ENCODE data around the gene GLYATL2. TPM values are rescaled to one million over a fixed set of nuclear protein-coding genes. Genes with fewer than 3 reads are reported as not detected.

GLYATL2 gene
- total and polyA plus RNA-seq, 9 of the 15 experiments (the other 6 are each of a cell fraction or from before 2014, with no cell fraction given): not detected

GRCh38 chr11:58861533-58861932, 17.0 kb upstream of the GLYATL2 start:
- BruUV-seq (replicated peaks): no TSS peak
- no peak for ATAC-seq
- no peak for FAIRE-seq
- 0% methylated on average over 1 of the region's 1 CpG for WGBS (ENCODE audit: insufficient coverage, low coverage, missing lambda C conversion rate)
- H3K9me3 ChIP-seq (replicated peaks; ENCODE audit: control insufficient read depth, insufficient read depth, low read depth, low read length): no peaks in the 10 kb centered on the region
- H4K20me1 ChIP-seq (replicated peaks; ENCODE audit: control insufficient read depth, insufficient read depth, low read length): no peaks in the 10 kb centered on the region
- H3K27ac ChIP-seq (ENCODE audit: extremely low read depth, low read depth, low read length): no peak overlapping the region
- in situ Hi-C loops (cut with MboI) (no loop called here), intact Hi-C loops (cut with micrococcal nuclease) (no loop called here)
- no peaks in the 10 kb centered on the region for H3K79me2 ChIP-seq (ENCODE audit: control insufficient read depth, insufficient read depth, low read length)
- no peaks in the 10 kb centered on the region for H3K36me3 ChIP-seq (ENCODE audit: control insufficient read depth, insufficient read depth, low read length)
- no peak for DNase-seq (ENCODE audit: extremely low read depth in 1 of 4, low spot score in 3 of 4)
- ChIA-PET CTCF (ENCODE audit: low intra/inter-chr PET ratio) (no interaction called here), POLR2A (no interaction called here)
- no peaks in the 10 kb centered on the region for H3K4me1 ChIP-seq (replicated peaks in 1 of 2; ENCODE audit: control insufficient read depth in 2 of 2, insufficient read depth in 2 of 2, low read length in 2 of 2)
- H3K9me1 ChIP-seq (ENCODE audit: control insufficient read depth, insufficient read depth, low read length): no peaks in the 10 kb centered on the region
- H3K4me3 ChIP-seq: no peak overlapping the region
- no peak overlapping the region for H3K4me2 ChIP-seq (ENCODE audit: insufficient read depth, low read length)
- H3K27me3 ChIP-seq (ENCODE audit: control insufficient read depth in 2 of 2, insufficient read depth in 2 of 2, low read length in 2 of 2): no peaks in the 10 kb centered on the region
- H2AFZ ChIP-seq (ENCODE audit: low read depth, low read length): no peak overlapping the region
- no peak overlapping the region for H3K9ac ChIP-seq (ENCODE audit: insufficient read depth in 1 of 2, low read depth in 2 of 2, low read length in 2 of 2)
- TF ChIP-seq MAFK (IDR thresholded peaks at IDR 0.05; ENCODE audit: low read length) (peak; percentile 77), BHLHE40 (IDR thresholded peaks at IDR 0.05; ENCODE audit: low read length) (no peak), PRMT5 (CRISPR knock-in tag; IDR thresholded peaks at IDR 0.05) (no peak), ZNF316 (IDR thresholded peaks at IDR 0.05) (peak; percentile 41; the same call in 1 of the 2 replicates), HDAC8 (tag; IDR thresholded peaks at IDR 0.05) (no peak), FOXJ3 (CRISPR knock-in tag; IDR thresholded peaks at IDR 0.05) (no peak), MAFF (IDR thresholded peaks at IDR 0.05; ENCODE audit: low read length) (peak; percentile 70), BRD9 (IDR thresholded peaks at IDR 0.05; ENCODE audit: low read depth, partially characterized antibody) (no peak), ZNF668 (CRISPR knock-in tag; IDR thresholded peaks at IDR 0.05) (no peak), MCM5 (IDR thresholded peaks at IDR 0.05; ENCODE audit: low read depth) (no peak), MAFG (tag; conservative IDR thresholded peaks at IDR 0.05) (0 out of 2 replicates have a peak, but pooled peaks have one; percentile 15), MIER1 (IDR thresholded peaks at IDR 0.05; ENCODE audit: low read depth) (no peak), C11orf30 (IDR thresholded peaks at IDR 0.05; ENCODE audit: low read depth) (peak; percentile 36; the same call in 1 of the 2 replicates)
- TF ChIP-seq, protein P1, sequence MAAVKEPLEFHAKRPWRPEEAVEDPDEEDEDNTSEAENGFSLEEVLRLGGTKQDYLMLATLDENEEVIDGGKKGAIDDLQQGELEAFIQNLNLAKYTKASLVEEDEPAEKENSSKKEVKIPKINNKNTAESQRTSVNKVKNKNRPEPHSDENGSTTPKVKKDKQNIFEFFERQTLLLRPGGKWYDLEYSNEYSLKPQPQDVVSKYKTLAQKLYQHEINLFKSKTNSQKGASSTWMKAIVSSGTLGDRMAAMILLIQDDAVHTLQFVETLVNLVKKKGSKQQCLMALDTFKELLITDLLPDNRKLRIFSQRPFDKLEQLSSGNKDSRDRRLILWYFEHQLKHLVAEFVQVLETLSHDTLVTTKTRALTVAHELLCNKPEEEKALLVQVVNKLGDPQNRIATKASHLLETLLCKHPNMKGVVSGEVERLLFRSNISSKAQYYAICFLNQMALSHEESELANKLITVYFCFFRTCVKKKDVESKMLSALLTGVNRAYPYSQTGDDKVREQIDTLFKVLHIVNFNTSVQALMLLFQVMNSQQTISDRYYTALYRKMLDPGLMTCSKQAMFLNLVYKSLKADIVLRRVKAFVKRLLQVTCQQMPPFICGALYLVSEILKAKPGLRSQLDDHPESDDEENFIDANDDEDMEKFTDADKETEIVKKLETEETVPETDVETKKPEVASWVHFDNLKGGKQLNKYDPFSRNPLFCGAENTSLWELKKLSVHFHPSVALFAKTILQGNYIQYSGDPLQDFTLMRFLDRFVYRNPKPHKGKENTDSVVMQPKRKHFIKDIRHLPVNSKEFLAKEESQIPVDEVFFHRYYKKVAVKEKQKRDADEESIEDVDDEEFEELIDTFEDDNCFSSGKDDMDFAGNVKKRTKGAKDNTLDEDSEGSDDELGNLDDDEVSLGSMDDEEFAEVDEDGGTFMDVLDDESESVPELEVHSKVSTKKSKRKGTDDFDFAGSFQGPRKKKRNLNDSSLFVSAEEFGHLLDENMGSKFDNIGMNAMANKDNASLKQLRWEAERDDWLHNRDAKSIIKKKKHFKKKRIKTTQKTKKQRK (IDR thresholded peaks at IDR 0.05; ENCODE audit: borderline replicate concordance, low read depth, low read length): no peak
- TF ChIP-seq, protein P2, sequence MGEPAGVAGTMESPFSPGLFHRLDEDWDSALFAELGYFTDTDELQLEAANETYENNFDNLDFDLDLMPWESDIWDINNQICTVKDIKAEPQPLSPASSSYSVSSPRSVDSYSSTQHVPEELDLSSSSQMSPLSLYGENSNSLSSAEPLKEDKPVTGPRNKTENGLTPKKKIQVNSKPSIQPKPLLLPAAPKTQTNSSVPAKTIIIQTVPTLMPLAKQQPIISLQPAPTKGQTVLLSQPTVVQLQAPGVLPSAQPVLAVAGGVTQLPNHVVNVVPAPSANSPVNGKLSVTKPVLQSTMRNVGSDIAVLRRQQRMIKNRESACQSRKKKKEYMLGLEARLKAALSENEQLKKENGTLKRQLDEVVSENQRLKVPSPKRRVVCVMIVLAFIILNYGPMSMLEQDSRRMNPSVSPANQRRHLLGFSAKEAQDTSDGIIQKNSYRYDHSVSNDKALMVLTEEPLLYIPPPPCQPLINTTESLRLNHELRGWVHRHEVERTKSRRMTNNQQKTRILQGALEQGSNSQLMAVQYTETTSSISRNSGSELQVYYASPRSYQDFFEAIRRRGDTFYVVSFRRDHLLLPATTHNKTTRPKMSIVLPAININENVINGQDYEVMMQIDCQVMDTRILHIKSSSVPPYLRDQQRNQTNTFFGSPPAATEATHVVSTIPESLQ (CRISPR knock-in tag; IDR thresholded peaks at IDR 0.05): no peak
- TF ChIP-seq, protein P3, sequence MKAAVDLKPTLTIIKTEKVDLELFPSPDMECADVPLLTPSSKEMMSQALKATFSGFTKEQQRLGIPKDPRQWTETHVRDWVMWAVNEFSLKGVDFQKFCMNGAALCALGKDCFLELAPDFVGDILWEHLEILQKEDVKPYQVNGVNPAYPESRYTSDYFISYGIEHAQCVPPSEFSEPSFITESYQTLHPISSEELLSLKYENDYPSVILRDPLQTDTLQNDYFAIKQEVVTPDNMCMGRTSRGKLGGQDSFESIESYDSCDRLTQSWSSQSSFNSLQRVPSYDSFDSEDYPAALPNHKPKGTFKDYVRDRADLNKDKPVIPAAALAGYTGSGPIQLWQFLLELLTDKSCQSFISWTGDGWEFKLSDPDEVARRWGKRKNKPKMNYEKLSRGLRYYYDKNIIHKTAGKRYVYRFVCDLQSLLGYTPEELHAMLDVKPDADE (conservative IDR thresholded peaks at IDR 0.05; ENCODE audit: control insufficient read depth, low read depth, low read length): no peak

All from K562 (cell line).